ENCODE measurements around the gene PDCD6IP.
"Not testable (repeated sequence)": the region's sequence is repeated elsewhere in the genome, so short reads cannot be mapped to it uniquely, and the experiment has no call there.

PDCD6IP gene

GRCh38 chr3:33840179-33840578 is 41.7 kb downstream of the PDCD6IP start:
- no peaks in the 10 kb centered on the region for H3K4me1 ChIP-seq (ENCODE audit: low read depth, poor library complexity, severe bottlenecking)
- H2AFZ ChIP-seq (ENCODE audit: low read depth): no peak overlapping the region
- no peak overlapping the region for H3K4me2 ChIP-seq
- no peaks in the 10 kb centered on the region for H4K20me1 ChIP-seq (ENCODE audit: insufficient read depth)
- H3K4me3 ChIP-seq (IDR thresholded peaks at IDR 0.05; ENCODE audit: insufficient read depth, low read depth, low read length): no peak overlapping the region
- H3K36me3 ChIP-seq (ENCODE audit: insufficient read depth): no peaks in the 10 kb centered on the region
- no peak overlapping the region for H3K9ac ChIP-seq
- no peak for TF ChIP-seq CTCF (conservative IDR thresholded peaks at IDR 0.05; ENCODE audit: low read depth, low read length)
- no peak overlapping the region for H3K27ac ChIP-seq
- no peaks in the 10 kb centered on the region for H3K27me3 ChIP-seq (ENCODE audit: insufficient read depth, low read depth)
- no peaks in the 10 kb centered on the region for H3K79me2 ChIP-seq (ENCODE audit: insufficient read depth, low read depth)

GRCh38 chr3:33848624-33849347 is 50.4 kb downstream of the PDCD6IP start:
- Histone ChIP-seq H3K36me3 (ENCODE audit: insufficient read depth) (no peaks in the 10 kb centered on the region), H3K9ac (no peak overlapping the region), H3K27ac (no peak overlapping the region)

GRCh38 chr3:33850599-33850998 is 52.2 kb downstream of the PDCD6IP start:
- not testable (repeated sequence) for H3K4me3 ChIP-seq (IDR thresholded peaks at IDR 0.05; ENCODE audit: insufficient read depth, low read depth, low read length); H3K27ac ChIP-seq; H3K4me2 ChIP-seq; H4K20me1 ChIP-seq (ENCODE audit: insufficient read depth); H3K27me3 ChIP-seq (ENCODE audit: insufficient read depth, low read depth); H3K9ac ChIP-seq; H2AFZ ChIP-seq (ENCODE audit: low read depth); H3K36me3 ChIP-seq (ENCODE audit: insufficient read depth); H3K79me2 ChIP-seq (ENCODE audit: insufficient read depth, low read depth)
- H3K4me1 ChIP-seq (ENCODE audit: low read depth, poor library complexity, severe bottlenecking): peaks cover 11% of the 10 kb centered on the region

More at GRCh38 chr3:33848624-33849347, 50.4 kb downstream of the PDCD6IP start:
- H4K20me1 ChIP-seq (ENCODE audit: insufficient read depth): no peaks in the 10 kb centered on the region
- no peak overlapping the region for H3K4me2 ChIP-seq
- no peak overlapping the region for H3K4me3 ChIP-seq (IDR thresholded peaks at IDR 0.05; ENCODE audit: insufficient read depth, low read depth, low read length)
- H3K27me3 ChIP-seq (ENCODE audit: insufficient read depth, low read depth): no peaks in the 10 kb centered on the region
- no peak for TF ChIP-seq CTCF (conservative IDR thresholded peaks at IDR 0.05; ENCODE audit: low read depth, low read length)
- peaks cover 5% of the 10 kb centered on the region for H3K4me1 ChIP-seq (ENCODE audit: low read depth, poor library complexity, severe bottlenecking)
- H2AFZ ChIP-seq (ENCODE audit: low read depth): no peak overlapping the region
- no peaks in the 10 kb centered on the region for H3K79me2 ChIP-seq (ENCODE audit: insufficient read depth, low read depth)

DNA sequence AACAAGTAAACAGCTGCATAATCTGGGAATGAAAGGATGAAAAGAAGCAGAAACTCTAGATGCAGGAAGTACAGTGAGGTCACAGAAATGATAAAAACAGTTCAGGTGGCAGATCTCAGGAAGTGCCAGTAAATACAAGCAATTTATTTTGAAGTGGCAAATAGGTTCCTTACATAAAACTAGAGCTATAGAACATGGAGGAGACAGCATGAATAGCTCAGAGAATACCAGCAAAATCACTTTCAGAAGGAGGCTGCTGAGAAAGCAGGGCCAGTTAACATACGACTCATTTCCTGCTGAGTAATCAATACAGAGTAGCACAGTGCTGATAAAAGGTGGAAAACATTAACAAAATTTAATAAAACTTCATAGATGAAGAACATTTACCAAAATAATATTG is 57.0 kb downstream of the PDCD6IP start:
- H3K4me2 ChIP-seq; H3K4me1 ChIP-seq (ENCODE audit: low read depth, poor library complexity, severe bottlenecking); H3K9ac ChIP-seq; H3K27me3 ChIP-seq (ENCODE audit: insufficient read depth, low read depth); H3K27ac ChIP-seq; H4K20me1 ChIP-seq (ENCODE audit: insufficient read depth); H3K4me3 ChIP-seq (IDR thresholded peaks at IDR 0.05; ENCODE audit: insufficient read depth, low read depth, low read length); H3K36me3 ChIP-seq (ENCODE audit: insufficient read depth); H3K79me2 ChIP-seq (ENCODE audit: insufficient read depth, low read depth); H2AFZ ChIP-seq (ENCODE audit: low read depth): not testable (repeated sequence)

DNA sequence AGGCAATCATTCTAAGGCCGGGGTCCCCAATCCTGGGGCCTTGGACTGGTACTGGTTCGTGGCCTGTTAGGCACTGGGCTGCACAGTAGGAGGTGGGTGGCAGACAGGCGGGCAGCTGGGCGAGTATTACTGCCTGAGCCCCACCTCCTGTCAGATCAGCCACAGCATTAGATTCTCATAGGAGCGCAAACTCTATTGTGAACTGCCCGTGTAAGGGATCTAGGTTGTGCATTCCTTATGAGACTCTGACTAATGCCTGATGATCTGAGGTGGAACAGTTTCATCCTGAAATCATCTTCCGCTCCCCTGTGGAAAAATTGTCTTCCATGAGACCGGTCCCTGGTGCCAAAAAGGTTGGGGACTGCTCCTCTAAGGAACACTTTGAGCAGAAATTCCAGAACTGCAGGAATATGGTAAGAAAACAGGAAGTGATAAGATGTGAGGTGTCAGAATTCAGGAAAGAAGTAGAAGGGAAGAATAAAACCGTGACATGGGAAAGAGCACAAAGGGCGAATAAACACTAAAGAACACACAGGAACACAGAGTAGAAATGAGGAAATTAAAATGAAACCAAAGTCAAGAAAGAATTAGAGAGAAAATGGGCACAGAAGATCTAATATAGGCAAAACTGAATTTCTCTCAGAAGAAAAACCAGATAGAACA is 57.6 kb downstream of the PDCD6IP start:
- no peak overlapping the region for H3K4me2 ChIP-seq
- no peak overlapping the region for H3K4me3 ChIP-seq (IDR thresholded peaks at IDR 0.05; ENCODE audit: insufficient read depth, low read depth, low read length)
- H3K9ac ChIP-seq: no peak overlapping the region
- H3K27me3 ChIP-seq (ENCODE audit: insufficient read depth, low read depth): no peaks in the 10 kb centered on the region
- H3K27ac ChIP-seq: no peak overlapping the region
- no peaks in the 10 kb centered on the region for H3K79me2 ChIP-seq (ENCODE audit: insufficient read depth, low read depth)
- peaks cover 6% of the 10 kb centered on the region for H3K4me1 ChIP-seq (ENCODE audit: low read depth, poor library complexity, severe bottlenecking)
- H2AFZ ChIP-seq (ENCODE audit: low read depth): no peak overlapping the region
- H3K36me3 ChIP-seq (ENCODE audit: insufficient read depth): no peaks in the 10 kb centered on the region
- TF ChIP-seq CTCF (conservative IDR thresholded peaks at IDR 0.05; ENCODE audit: low read depth, low read length): no peak
- no peaks in the 10 kb centered on the region for H4K20me1 ChIP-seq (ENCODE audit: insufficient read depth)

DNA sequence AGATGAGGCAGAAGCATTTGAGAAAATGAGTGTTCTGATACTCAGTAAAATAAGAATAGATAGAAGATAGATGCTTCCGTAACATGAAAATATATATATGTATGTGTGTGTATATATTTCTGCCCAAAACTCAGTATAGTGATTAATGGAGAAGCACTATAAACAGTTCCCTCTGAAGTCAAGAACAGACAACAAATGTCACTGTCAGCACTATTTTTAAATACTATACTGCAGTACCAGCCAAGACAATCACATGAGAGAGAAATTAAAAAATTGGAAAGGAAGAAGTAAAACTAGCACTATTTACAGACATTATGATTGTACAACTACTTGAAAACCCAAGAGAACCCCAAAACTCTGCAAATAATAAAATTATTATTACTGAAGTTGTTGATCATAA is 59.3 kb downstream of the PDCD6IP start:
- not testable (repeated sequence) for H2AFZ ChIP-seq (ENCODE audit: low read depth); H4K20me1 ChIP-seq (ENCODE audit: insufficient read depth); H3K4me2 ChIP-seq; H3K4me3 ChIP-seq (IDR thresholded peaks at IDR 0.05; ENCODE audit: insufficient read depth, low read depth, low read length); H3K36me3 ChIP-seq (ENCODE audit: insufficient read depth); H3K27ac ChIP-seq; H3K4me1 ChIP-seq (ENCODE audit: low read depth, poor library complexity, severe bottlenecking); H3K27me3 ChIP-seq (ENCODE audit: insufficient read depth, low read depth); H3K79me2 ChIP-seq (ENCODE audit: insufficient read depth, low read depth); H3K9ac ChIP-seq
